Measurements from ENCODE around the gene KCNC4.

Gene KCNC4

GRCh38 chr1:110249256-110249655, 39.1 kb downstream of the KCNC4 start:
- peaks cover 0 to 3% (median 2%) of the 10 kb centered on the region in 4 experiments for H3K4me1 ChIP-seq (ENCODE audit: control extremely low read depth in 1 of 4, control insufficient read depth in 4 of 4, insufficient read depth in 4 of 4, low read length in 3 of 4)
- H3K27ac ChIP-seq (ENCODE audit: insufficient read depth in 1 of 2, low read depth in 1 of 2, low read length in 2 of 2, poor library complexity in 1 of 2, severe bottlenecking in 2 of 2), result no peak overlapping the region
- DNase-seq, result no peak
- peaks cover 0 to 1% (median 0%) of the 10 kb centered on the region in 5 experiments for H3K27me3 ChIP-seq (replicated peaks in 2 of 5; ENCODE audit: control insufficient read depth in 4 of 5, insufficient read depth in 5 of 5, low read length in 4 of 5)
- ChIA-PET POLR2A (no interaction called here), CTCF (interaction anchor here (2.5 kb wide), 1 partner anchor 41 kb away, joined by 8 read pairs; no protein-coding TSS in a partner anchor)
- H3K4me3 ChIP-seq (ENCODE audit: control insufficient read depth in 1 of 7, extremely low read depth in 1 of 7, insufficient read depth in 4 of 7, low read depth in 2 of 7, low read length in 6 of 7), result no peak overlapping the region
- 93% methylated on average over 3 of the region's 4 CpGs for WGBS (ENCODE audit: insufficient coverage)
- no peaks in the 10 kb centered on the region for H3K9me3 ChIP-seq (ENCODE audit: control extremely low read depth in 1 of 5, control insufficient read depth in 4 of 5, insufficient read depth in 2 of 5, low read depth in 1 of 5, low read length in 4 of 5)
- no peaks in the 10 kb centered on the region for H3K36me3 ChIP-seq (ENCODE audit: control insufficient read depth in 4 of 4, insufficient read depth in 4 of 4, low read length in 3 of 4)

DNA sequence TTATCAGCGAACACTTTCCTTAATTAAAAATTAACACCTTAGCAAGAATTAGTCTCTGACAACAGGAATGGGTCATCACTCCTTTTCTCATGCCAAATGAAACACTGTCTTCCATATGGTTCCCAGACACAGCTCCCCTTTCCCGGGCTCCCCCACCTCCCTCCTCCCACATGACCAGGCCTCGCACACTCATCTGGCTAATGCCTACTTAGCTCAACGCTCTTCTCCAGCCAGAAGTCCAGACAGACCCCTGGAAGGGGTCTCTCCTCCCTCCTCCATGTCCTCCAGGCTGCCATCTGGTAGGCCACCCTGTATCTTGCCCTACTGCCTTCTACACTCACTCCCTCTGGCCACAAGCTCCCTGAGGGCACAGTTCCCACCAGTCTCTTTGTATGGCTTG, 39.9 kb downstream of the KCNC4 start:
- Histone ChIP-seq H3K27ac (ENCODE audit: insufficient read depth in 1 of 2, low read depth in 1 of 2, low read length in 2 of 2, poor library complexity in 1 of 2, severe bottlenecking in 2 of 2) (no peak overlapping the region), H3K4me3 (ENCODE audit: control insufficient read depth in 1 of 7, extremely low read depth in 1 of 7, insufficient read depth in 4 of 7, low read depth in 2 of 7, low read length in 6 of 7) (no peak overlapping the region), H3K36me3 (ENCODE audit: control insufficient read depth in 4 of 4, insufficient read depth in 4 of 4, low read length in 3 of 4) (no peaks in the 10 kb centered on the region), H3K4me1 (ENCODE audit: control extremely low read depth in 1 of 4, control insufficient read depth in 4 of 4, insufficient read depth in 4 of 4, low read length in 3 of 4) (peaks cover 0 to 4% (median under 1%) of the 10 kb centered on the region in 4 experiments), H3K9me3 (ENCODE audit: control extremely low read depth in 1 of 5, control insufficient read depth in 4 of 5, insufficient read depth in 2 of 5, low read depth in 1 of 5, low read length in 4 of 5) (no peaks in the 10 kb centered on the region), H3K27me3 (replicated peaks in 2 of 5; ENCODE audit: control insufficient read depth in 4 of 5, insufficient read depth in 5 of 5, low read length in 4 of 5) (peaks cover 0 to 1% (median 0%) of the 10 kb centered on the region in 5 experiments)
- ChIA-PET CTCF (interaction anchor here (2.5 kb wide), 1 partner anchor 41 kb away, joined by 8 read pairs; no protein-coding TSS in a partner anchor), POLR2A (no interaction called here)
- 50% methylated on average over 2 of the region's 4 CpGs for WGBS (ENCODE audit: insufficient coverage)
- no peak for DNase-seq

DNA sequence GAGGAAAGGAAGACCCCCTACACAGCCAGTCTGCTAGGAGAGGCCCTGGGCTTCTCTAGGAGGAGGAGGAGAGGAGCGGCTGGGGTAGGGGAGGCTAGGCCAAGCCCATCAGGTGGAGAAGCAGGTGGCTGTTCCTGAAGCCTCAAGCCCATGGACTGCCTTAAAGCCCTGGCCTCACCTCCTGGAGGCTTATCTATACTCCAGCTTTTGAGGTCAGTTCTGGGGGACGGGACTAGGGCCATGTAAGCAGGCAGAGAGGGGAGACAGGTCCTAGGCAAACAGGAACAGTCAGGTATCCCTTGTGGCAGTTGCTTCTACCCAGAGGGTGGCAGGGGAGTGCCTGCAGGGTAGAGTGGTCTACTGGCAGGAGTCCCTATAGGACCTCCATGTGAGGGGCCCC, 40.6 kb downstream of the KCNC4 start:
- H3K4me1 ChIP-seq (ENCODE audit: control extremely low read depth in 1 of 4, control insufficient read depth in 4 of 4, insufficient read depth in 4 of 4, low read length in 3 of 4), result peaks cover 0 to 12% (median 5%) of the 10 kb centered on the region in 4 experiments
- CTCF ChIA-PET, result interaction anchor here (1.2 to 2.5 kb wide), 2 partner anchors 42 kb away, joined by 5 to 8 read pairs; no protein-coding TSS in a partner anchor
- H3K36me3 ChIP-seq (ENCODE audit: control insufficient read depth in 4 of 4, insufficient read depth in 4 of 4, low read length in 3 of 4), result no peaks in the 10 kb centered on the region
- POLR2A ChIA-PET, result no interaction called here
- H3K27me3 ChIP-seq (replicated peaks in 2 of 5; ENCODE audit: control insufficient read depth in 4 of 5, insufficient read depth in 5 of 5, low read length in 4 of 5), result peaks cover 0 to 1% (median 0%) of the 10 kb centered on the region in 5 experiments
- H3K4me3 ChIP-seq (ENCODE audit: control insufficient read depth in 1 of 7, extremely low read depth in 1 of 7, insufficient read depth in 4 of 7, low read depth in 2 of 7, low read length in 6 of 7), result no peak overlapping the region
- no peak for DNase-seq
- H3K27ac ChIP-seq (ENCODE audit: insufficient read depth in 1 of 2, low read depth in 1 of 2, low read length in 2 of 2, poor library complexity in 1 of 2, severe bottlenecking in 2 of 2), result no peak overlapping the region
- 50% methylated on average over 2 of the region's 2 CpGs for WGBS (ENCODE audit: insufficient coverage)
- H3K9me3 ChIP-seq (ENCODE audit: control extremely low read depth in 1 of 5, control insufficient read depth in 4 of 5, insufficient read depth in 2 of 5, low read depth in 1 of 5, low read length in 4 of 5), result no peaks in the 10 kb centered on the region

- Histone ChIP-seq H3K27ac (ENCODE audit: insufficient read depth in 1 of 2, low read depth in 1 of 2, low read length in 2 of 2, poor library complexity in 1 of 2, severe bottlenecking in 2 of 2) (no peak overlapping the region), H3K4me1 (ENCODE audit: control extremely low read depth in 1 of 4, control insufficient read depth in 4 of 4, insufficient read depth in 4 of 4, low read length in 3 of 4) (peaks cover 0 to 16% (median 6%) of the 10 kb centered on the region in 4 experiments), H3K9me3 (ENCODE audit: control extremely low read depth in 1 of 5, control insufficient read depth in 4 of 5, insufficient read depth in 2 of 5, low read depth in 1 of 5, low read length in 4 of 5) (no peaks in the 10 kb centered on the region), H3K36me3 (ENCODE audit: control insufficient read depth in 4 of 4, insufficient read depth in 4 of 4, low read length in 3 of 4) (no peaks in the 10 kb centered on the region), H3K27me3 (replicated peaks in 2 of 5; ENCODE audit: control insufficient read depth in 4 of 5, insufficient read depth in 5 of 5, low read length in 4 of 5) (no peaks in the 10 kb centered on the region), H3K4me3 (ENCODE audit: control insufficient read depth in 1 of 7, extremely low read depth in 1 of 7, insufficient read depth in 4 of 7, low read depth in 2 of 7, low read length in 6 of 7) (no peak overlapping the region)
- 100% methylated on average over 1 of the region's 1 CpG for WGBS (ENCODE audit: insufficient coverage)
- no peak for DNase-seq
- POLR2A ChIA-PET, result no interaction called here
- CTCF ChIA-PET, result interaction anchor here (0.7 kb wide), 1 partner anchor 50 kb away, joined by 4 read pairs; no protein-coding TSS in a partner anchor
Observed at GRCh38 chr1:110253213-110253612, 43.1 kb downstream of the KCNC4 start.

GRCh38 chr1:110254604-110255391, 44.7 kb downstream of the KCNC4 start:
- Histone ChIP-seq H3K4me1 (ENCODE audit: control extremely low read depth in 1 of 4, control insufficient read depth in 4 of 4, insufficient read depth in 4 of 4, low read length in 3 of 4) (peaks cover 0 to 16% (median 10%) of the 10 kb centered on the region in 4 experiments), H3K36me3 (ENCODE audit: control insufficient read depth in 4 of 4, insufficient read depth in 4 of 4, low read length in 3 of 4) (no peaks in the 10 kb centered on the region), H3K4me3 (ENCODE audit: control insufficient read depth in 1 of 7, extremely low read depth in 1 of 7, insufficient read depth in 4 of 7, low read depth in 2 of 7, low read length in 6 of 7) (no peak overlapping the region), H3K27me3 (replicated peaks in 2 of 5; ENCODE audit: control insufficient read depth in 4 of 5, insufficient read depth in 5 of 5, low read length in 4 of 5) (no peaks in the 10 kb centered on the region), H3K9me3 (ENCODE audit: control extremely low read depth in 1 of 5, control insufficient read depth in 4 of 5, insufficient read depth in 2 of 5, low read depth in 1 of 5, low read length in 4 of 5) (no peaks in the 10 kb centered on the region), H3K27ac (ENCODE audit: insufficient read depth in 1 of 2, low read depth in 1 of 2, low read length in 2 of 2, poor library complexity in 1 of 2, severe bottlenecking in 2 of 2) (no peak overlapping the region)
- 95% methylated on average over 4 of the region's 6 CpGs for WGBS (ENCODE audit: insufficient coverage)
- POLR2A ChIA-PET, result no interaction called here
- CTCF ChIA-PET, result interaction anchor here (0.7 to 3.1 kb wide), 5 partner anchors 9 to 241 kb away, joined by 3 to 24 read pairs (median 4); no protein-coding TSS in a partner anchor
- DNase-seq, result no peak

GRCh38 chr1:110255392-110255787, 45.3 kb downstream of the KCNC4 start:
- peak; percentile 48 to 88 (median 84) for DNase-seq
- ChIA-PET POLR2A (no interaction called here), CTCF (interaction anchor here (0.9 to 3.1 kb wide), 6 partner anchors 9 to 240 kb away, joined by 4 to 24 read pairs (median 4); no protein-coding TSS in a partner anchor)

DNA sequence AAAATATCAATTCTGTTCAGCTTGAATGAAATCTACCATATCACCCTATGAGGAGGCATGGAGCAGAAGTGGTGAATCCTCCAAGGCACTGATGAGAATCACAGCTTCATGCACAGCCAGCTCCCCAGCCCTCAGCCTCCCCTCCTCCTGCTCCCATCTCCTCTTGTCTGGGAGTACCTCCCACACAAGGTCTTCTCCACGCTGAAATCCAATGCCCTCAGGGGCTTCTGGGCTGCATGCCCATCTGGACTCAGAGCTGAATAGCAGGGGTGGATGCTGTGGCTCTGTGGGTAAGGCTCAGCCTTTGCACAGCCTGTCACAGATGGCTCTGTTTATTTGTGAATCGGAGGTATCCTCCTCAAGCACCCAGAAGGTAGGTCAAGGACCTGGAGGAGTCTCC, 48.6 kb downstream of the KCNC4 start:
- Histone ChIP-seq H3K4me1 (ENCODE audit: control extremely low read depth in 1 of 4, control insufficient read depth in 4 of 4, insufficient read depth in 4 of 4, low read length in 3 of 4) (peaks cover 0 to 16% (median 12%) of the 10 kb centered on the region in 4 experiments), H3K9me3 (ENCODE audit: control extremely low read depth in 1 of 5, control insufficient read depth in 4 of 5, insufficient read depth in 2 of 5, low read depth in 1 of 5, low read length in 4 of 5) (no peaks in the 10 kb centered on the region), H3K4me3 (ENCODE audit: control insufficient read depth in 1 of 7, extremely low read depth in 1 of 7, insufficient read depth in 4 of 7, low read depth in 2 of 7, low read length in 6 of 7) (no peak overlapping the region), H3K27me3 (replicated peaks in 2 of 5; ENCODE audit: control insufficient read depth in 4 of 5, insufficient read depth in 5 of 5, low read length in 4 of 5) (no peaks in the 10 kb centered on the region), H3K27ac (ENCODE audit: insufficient read depth in 1 of 2, low read depth in 1 of 2, low read length in 2 of 2, poor library complexity in 1 of 2, severe bottlenecking in 2 of 2) (no peak overlapping the region), H3K36me3 (ENCODE audit: control insufficient read depth in 4 of 4, insufficient read depth in 4 of 4, low read length in 3 of 4) (no peaks in the 10 kb centered on the region)
- ChIA-PET CTCF (interaction anchor here (1.4 kb wide), 1 partner anchor 13 kb away, joined by 3 read pairs; no protein-coding TSS in a partner anchor), POLR2A (no interaction called here)
- DNase-seq, result no peak
- WGBS (ENCODE audit: insufficient coverage), result 100% methylated on average over 2 of the region's 2 CpGs

More at GRCh38 chr1:110255392-110255787, 45.3 kb downstream of the KCNC4 start:
- H3K36me3 ChIP-seq (ENCODE audit: control insufficient read depth in 4 of 4, insufficient read depth in 4 of 4, low read length in 3 of 4), result no peaks in the 10 kb centered on the region
- H3K4me1 ChIP-seq (ENCODE audit: control extremely low read depth in 1 of 4, control insufficient read depth in 4 of 4, insufficient read depth in 4 of 4, low read length in 3 of 4), result peaks cover 0 to 16% (median 12%) of the 10 kb centered on the region in 4 experiments
- no peak overlapping the region for H3K4me3 ChIP-seq (ENCODE audit: control insufficient read depth in 1 of 7, extremely low read depth in 1 of 7, insufficient read depth in 4 of 7, low read depth in 2 of 7, low read length in 6 of 7)
- H3K27ac ChIP-seq (ENCODE audit: insufficient read depth in 1 of 2, low read depth in 1 of 2, low read length in 2 of 2, poor library complexity in 1 of 2, severe bottlenecking in 2 of 2), result no peak overlapping the region
- WGBS (ENCODE audit: insufficient coverage), result 35% methylated on average over 4 of the region's 4 CpGs
- no peaks in the 10 kb centered on the region for H3K9me3 ChIP-seq (ENCODE audit: control extremely low read depth in 1 of 5, control insufficient read depth in 4 of 5, insufficient read depth in 2 of 5, low read depth in 1 of 5, low read length in 4 of 5)
- H3K27me3 ChIP-seq (replicated peaks in 2 of 5; ENCODE audit: control insufficient read depth in 4 of 5, insufficient read depth in 5 of 5, low read length in 4 of 5), result no peaks in the 10 kb centered on the region

All from common myeloid progenitor, CD34-positive (primary cell).